Fibroblast of peridontal ligament (primary cell): Measurements from ENCODE around the gene TRIML2.

ENCODE experiments used
- DNase-seq: peaks from one replicate; pipeline ENCODE4 v3.0.0-alpha.2; 2010; ENCODE audit errors: extremely low read depth

The TRIML2 gene, protein sequence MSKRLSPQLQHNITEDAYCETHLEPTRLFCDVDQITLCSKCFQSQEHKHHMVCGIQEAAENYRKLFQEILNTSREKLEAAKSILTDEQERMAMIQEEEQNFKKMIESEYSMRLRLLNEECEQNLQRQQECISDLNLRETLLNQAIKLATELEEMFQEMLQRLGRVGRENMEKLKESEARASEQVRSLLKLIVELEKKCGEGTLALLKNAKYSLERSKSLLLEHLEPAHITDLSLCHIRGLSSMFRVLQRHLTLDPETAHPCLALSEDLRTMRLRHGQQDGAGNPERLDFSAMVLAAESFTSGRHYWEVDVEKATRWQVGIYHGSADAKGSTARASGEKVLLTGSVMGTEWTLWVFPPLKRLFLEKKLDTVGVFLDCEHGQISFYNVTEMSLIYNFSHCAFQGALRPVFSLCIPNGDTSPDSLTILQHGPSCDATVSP

GRCh38 chr4:188109157-188109755 is at the start of gene TRIML2:
Gene TRIML2, minus strand, starts transcription at chr4:188109603. Its CDS starts 4,235 bp downstream, at chr4:188105368.
- no peak for DNase-seq

- no peak for DNase-seq
These were observed 48.9 kb upstream of the TRIML2 start for GRCh38 chr4:188158336-188158735.

GRCh38 chr4:188154668-188155405 is 45.4 kb upstream of the TRIML2 start:
- no peak for DNase-seq

DNA sequence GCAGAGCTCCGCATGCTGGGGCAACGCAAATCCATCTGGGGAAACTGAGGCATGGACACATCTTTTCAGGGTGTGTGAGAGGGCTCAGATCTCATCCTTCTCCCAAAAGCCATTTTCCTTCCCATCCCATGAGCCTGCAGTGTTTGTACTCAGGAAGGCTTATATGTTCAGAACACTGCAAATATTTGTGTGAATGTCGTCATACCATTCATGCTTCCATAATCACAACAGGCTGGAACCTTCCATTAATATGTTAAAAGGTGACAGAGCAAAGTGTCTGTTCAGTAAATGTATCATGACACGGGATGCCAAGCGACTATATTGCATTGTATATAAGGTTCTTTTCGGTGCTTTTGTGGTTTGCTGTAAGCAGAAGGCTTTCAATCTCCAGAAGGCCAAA is 38.4 kb upstream of the TRIML2 start:
- DNase-seq, result no peak

DNA sequence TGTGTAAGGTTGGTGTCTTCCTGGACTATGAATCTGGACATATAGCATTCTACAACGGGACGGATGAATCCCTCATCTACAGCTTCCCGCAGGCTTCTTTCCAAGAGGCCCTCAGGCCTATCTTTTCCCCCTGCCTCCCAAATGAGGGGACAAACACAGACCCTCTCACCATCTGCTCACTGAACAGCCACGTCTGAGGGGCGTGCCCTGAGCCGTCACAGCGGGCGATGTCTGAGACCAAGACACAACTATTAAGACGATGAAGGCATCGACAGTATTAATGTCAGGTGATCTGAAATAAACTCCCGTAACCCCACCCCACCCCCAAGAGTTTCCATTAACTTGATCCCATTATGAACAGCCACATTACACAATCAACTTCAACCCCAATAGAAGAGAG is 37.8 kb upstream of the TRIML2 start:
- no peak for DNase-seq

GRCh38 chr4:188146618-188147017 is 37.2 kb upstream of the TRIML2 start:
- DNase-seq, result no peak

GRCh38 chr4:188145601-188146000 is 36.2 kb upstream of the TRIML2 start:
- DNase-seq, result no peak

- DNase-seq, result no peak
These were observed 34.3 kb upstream of the TRIML2 start for GRCh38 chr4:188143731-188144130.

- no peak for DNase-seq
These were observed 30.3 kb upstream of the TRIML2 start for GRCh38 chr4:188139671-188140070.

- DNase-seq, result no peak
These were observed 29.7 kb upstream of the TRIML2 start, which contains the start of gene TRIML1 for GRCh38 chr4:188139141-188139540. Gene TRIML1, plus strand, starts transcription at chr4:188139441. Its CDS starts 118 bp downstream, at chr4:188139559.

DNA sequence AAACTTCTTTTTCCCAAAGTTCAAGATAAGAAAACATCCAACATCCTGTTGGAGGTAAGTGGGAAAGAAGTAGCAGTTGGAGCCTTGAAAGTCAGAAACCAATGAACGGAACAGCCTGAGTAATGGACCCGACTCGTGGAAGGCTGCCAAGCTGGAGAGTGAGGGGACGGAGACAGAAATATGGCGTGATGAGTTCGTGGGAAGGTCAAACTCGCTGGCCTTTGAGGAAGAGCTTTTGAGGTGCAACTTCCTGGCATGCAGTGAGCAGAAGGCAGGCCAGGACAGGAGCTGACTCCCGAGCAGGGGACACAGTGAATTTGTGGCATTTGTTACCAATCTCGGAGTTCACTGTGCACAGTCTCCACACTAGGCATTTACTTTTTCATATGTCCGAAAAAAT is 28.8 kb upstream of the TRIML2 start:
- DNase-seq, result no peak

GRCh38 chr4:188132232-188132631 is 22.8 kb upstream of the TRIML2 start:
- DNase-seq, result no peak

DNA sequence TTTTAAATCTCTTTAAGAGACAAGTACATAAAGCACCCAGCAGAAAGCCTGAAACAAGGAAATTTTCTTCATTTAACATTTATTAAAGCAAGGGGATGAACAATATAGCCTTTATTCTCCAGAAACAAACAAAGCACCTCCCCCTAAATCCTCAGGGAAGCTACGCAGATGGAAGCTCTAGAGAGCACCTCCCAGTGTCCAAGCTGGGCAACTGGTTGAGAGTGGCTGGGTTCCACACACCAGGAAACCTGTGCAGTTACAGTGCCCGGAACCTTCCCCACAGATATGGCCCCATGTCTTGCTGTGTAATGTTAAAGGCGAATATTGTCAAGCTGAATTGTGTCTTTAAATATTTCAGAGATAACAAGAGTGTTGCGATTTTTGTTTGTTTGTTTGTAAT is 21.0 kb upstream of the TRIML2 start:
- no peak for DNase-seq

GRCh38 chr4:188127214-188127874 is 17.9 kb upstream of the TRIML2 start:
- peak; percentile 90 for DNase-seq

DNA sequence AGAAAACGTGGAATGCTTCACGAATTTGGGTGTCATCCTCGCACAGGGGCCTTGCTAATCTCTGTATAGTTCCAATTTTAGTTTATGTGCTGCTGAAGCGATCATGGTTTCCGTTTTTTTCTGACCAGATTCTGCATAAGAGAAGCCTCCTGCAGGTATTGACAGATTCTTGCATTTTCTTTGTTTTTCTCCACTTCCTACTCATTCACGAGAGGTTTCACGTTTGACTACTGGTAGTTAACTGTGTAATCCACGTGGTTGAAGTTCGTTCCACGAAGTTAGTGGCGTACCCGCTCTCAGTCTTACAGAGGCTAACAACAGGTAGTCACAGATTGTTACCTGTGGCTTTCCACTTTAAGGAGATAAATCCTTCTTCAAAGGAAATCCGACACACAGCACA is 12.1 kb upstream of the TRIML2 start:
- no peak for DNase-seq

DNA sequence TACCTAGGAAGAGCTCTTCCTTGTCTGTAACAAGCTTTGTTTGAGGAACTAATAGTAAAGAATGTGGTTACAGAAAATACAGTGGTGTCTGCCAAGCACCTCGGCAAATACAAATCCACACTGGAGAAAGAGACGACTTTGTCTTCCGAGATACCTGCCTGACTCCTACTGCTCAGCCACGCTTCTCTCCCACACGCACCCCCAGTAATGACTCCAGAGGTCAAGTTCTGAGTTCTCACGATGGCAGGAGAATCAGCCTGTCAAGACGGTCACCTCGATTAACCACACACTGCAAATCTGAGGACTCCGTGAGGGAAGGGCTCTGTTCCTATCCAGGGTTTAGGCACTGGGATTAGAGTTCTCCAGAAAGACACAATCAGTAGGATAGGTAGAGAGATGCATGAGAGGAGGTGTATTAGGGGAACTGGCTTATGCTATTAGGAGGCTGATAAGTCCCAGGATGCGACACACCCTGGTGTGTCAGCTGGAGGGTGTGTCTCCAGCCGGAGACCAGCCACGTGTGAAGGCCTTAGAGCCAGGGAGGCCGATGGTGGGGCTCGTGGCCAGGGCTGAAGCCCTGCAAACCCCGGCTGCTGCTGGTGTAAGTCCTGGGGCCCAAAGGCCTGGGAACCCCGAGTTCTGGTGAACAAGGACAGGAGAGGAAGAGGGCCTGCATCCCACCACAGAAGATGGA is 8.4 kb upstream of the TRIML2 start:
- DNase-seq, result no peak

- no peak for DNase-seq
These were observed 3.8 kb upstream of the TRIML2 start for GRCh38 chr4:188113156-188113555.

DNA sequence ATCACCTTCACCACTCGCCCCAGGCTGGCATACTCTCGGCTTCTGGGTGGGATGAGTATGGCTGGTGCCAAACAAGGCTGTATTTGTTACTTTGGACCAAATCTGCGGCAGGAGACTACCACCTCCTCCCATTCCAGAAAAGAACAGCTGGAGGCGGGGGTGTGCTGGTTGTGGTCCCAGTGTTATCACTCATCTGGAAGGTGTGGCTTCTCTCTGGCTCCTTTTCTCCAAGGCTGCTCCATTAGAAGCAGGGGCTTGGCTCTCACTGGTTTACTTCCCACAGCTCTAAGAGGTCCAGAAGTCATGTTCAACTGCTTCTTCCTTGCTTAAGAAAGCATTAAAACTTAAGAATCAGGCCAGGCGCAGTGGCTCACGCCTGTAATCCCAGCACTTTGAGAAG is 2.6 kb upstream of the TRIML2 start:
- no peak for DNase-seq

DNA sequence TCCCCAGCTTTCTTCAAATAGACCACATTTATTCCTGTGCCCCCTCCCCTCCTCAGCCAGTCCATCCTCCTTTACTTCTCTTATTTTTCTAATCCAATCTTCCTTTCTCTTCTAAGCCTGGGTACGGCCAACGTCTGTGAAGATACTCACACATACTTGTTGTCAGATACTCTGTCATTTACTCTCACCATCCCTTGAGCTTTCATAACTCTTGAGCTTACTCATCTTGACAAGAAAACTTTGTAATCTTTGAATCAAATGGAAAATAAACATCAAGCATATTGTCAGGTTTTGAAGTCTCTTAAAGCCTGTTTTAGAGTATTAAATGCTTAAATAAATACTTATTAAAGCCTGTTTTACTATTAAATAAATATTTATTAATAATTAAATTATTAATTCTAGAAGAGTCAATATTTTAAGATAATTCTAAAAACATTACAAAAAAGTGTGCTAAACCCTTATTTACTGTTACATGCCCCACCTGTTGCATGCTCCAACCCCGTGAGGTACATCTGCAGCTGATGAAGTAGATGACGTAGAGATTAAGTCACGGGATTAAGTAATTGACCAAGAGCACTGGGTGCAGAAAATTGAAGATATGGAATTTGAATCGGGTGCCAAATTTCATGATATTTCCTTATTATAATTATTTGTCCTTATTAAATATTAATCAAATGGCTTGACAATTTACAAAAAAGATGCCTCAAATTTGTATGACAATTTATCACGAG is 1.5 kb upstream of the TRIML2 start:
- DNase-seq, result peak; percentile 25

- peak; percentile 6 for DNase-seq
These were observed 633 bp upstream of the TRIML2 start for GRCh38 chr4:188110036-188110435.
